ENCODE measurements around the gene COMMD1.

COMMD1 gene

DNA sequence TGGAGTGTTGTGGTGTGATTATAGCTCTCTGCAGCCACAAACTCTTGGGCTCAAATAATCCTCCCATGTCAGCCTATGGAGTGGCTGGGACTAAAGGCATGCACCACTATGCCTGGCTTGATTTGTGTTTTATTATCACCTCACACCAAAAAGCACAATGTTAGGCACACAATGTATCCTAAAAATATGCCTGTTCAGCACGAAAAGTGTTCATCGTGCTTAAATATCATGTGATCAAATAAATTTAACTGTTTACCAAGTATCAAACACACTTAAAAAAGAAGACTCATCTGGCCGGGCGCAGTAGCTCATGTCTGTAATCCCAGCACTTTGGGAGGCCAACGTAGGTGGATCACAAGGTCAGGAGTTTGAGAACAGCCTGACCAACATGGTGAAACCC lies 22.6 kb upstream of the COMMD1 start:
- no peak overlapping the region for H3K4me3 ChIP-seq (replicated peaks in 1 of 2; ENCODE audit: low read depth in 2 of 2, low read length in 2 of 2)
- TF ChIP-seq, protein P1, sequence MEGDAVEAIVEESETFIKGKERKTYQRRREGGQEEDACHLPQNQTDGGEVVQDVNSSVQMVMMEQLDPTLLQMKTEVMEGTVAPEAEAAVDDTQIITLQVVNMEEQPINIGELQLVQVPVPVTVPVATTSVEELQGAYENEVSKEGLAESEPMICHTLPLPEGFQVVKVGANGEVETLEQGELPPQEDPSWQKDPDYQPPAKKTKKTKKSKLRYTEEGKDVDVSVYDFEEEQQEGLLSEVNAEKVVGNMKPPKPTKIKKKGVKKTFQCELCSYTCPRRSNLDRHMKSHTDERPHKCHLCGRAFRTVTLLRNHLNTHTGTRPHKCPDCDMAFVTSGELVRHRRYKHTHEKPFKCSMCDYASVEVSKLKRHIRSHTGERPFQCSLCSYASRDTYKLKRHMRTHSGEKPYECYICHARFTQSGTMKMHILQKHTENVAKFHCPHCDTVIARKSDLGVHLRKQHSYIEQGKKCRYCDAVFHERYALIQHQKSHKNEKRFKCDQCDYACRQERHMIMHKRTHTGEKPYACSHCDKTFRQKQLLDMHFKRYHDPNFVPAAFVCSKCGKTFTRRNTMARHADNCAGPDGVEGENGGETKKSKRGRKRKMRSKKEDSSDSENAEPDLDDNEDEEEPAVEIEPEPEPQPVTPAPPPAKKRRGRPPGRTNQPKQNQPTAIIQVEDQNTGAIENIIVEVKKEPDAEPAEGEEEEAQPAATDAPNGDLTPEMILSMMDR (IDR thresholded peaks at IDR 0.05; ENCODE audit: low read depth, low read length) = no peak

DNA sequence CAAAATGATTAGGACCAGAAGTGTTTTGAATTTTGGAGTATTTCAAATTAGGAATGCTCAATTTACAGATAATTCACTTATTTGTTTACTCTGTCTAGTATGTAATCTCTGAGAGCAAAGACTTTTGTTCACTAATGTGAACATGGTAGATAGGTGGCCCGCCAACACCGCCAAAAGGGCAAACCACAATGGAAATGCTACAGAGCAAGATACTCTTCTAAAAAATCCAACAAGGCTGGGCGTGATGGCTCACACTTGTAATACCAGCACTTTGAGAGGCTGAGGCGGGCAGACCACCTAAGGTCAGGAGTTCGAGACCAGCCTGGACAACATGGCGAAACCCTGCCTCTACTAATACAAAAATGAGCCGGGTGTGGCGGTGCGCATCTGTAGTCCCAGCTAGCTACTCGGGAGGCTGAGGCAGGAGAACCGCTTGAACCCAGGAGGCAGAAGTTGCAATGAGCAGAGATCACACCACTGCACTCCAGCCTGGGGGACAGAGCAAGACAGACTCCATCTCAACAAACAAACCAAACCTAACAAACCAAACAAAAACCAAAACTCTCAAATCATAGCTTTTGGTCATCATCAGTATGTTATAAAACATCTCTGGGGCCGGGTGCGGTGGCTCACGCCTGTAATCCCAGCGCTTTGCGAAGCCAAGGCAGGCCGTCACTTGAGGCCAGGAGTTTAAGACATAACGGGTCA lies 19.4 kb upstream of the COMMD1 start:
- TF ChIP-seq, protein P1 (IDR thresholded peaks at IDR 0.05; ENCODE audit: low read depth, low read length) = no peak
- H3K4me3 ChIP-seq (replicated peaks in 1 of 2; ENCODE audit: low read depth in 2 of 2, low read length in 2 of 2) = no peak overlapping the region
- DNase-seq (ENCODE audit: low read depth in 2 of 2) = no peak

More for the DNA sequence above, 22.6 kb upstream of the COMMD1 start:
- no peak for DNase-seq (ENCODE audit: low read depth in 2 of 2)

DNA sequence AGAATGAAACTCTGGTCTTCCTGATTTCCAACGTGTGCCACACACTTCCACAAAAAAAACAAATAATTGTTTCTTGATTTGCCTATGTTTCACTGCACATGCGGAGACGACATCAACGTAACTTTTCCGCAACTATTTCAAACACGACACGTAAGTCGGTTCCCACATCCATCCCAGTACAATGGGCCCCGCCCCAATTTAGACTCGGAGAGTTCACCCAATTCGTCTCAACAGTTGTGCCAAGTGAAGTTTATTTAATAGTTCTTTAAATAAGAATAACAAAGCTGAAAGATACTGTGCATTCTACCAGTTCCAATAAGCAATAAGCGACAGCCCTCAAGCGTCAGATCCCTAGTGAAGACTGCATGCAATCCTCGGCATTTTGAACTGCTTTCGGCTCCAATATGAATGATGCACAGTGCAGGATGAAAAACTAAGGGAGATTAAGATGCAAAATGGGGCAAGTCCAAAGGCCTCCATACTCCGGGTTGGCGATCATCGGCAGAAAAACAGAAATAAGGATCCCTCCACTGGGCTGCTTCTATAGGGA lies 17.7 kb upstream of the COMMD1 start:
- DNase-seq (ENCODE audit: low read depth in 2 of 2) = peak; percentile 51 to 63
- TF ChIP-seq, protein P1 (IDR thresholded peaks at IDR 0.05; ENCODE audit: low read depth, low read length) = no peak
- peak overlapping the region; percentile 70 to 95 for H3K4me3 ChIP-seq (replicated peaks in 1 of 2; ENCODE audit: low read depth in 2 of 2, low read length in 2 of 2)

DNA sequence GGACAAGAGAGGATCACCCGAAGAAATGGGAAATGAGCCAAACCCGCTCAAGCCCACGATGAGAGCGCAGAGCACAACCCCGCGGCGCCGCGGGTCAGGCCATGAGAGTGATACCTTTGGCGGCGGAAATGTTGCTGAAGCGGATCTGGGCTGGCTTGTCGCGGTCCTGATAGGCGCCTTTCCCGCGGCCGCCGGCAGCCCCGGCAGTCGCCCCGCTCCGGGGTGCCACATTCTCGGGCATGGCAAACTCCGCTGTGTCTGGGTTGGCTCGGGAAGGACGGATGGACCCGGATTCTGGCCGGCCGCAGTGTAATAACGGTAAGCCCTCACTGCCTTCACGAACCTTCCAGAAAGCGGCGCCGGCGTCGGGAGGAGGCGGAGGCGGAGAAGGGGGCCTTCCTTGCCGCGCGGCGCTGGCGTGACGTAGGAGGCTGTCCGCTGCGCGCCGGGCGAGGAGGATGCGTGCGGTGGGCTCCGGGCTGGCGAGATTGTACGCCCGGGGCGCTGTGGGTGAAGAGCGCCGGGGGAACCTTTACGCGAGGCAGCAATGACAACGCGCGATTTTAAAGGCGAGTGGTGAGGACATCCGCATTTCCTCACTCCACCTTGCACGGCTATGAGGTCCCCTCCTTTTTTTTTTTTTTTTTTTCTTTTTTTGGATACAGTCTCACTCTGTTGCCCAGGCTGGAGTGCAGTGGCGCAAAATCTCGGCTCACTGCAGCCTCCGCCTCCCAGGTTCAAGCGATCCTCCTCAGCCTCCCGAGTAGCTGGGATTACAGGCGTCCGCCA lies 17.0 kb upstream of the COMMD1 start, which contains the start of gene CCT4:
CCT4 (minus strand) TSS at position 390 of the 789 bp plus-strand sequence; CDS start at position 241, 149 bp downstream.
- DNase-seq (ENCODE audit: low read depth in 2 of 2) = peak; percentile 90
- TF ChIP-seq, protein P1 (IDR thresholded peaks at IDR 0.05; ENCODE audit: low read depth, low read length) = no peak
- H3K4me3 ChIP-seq (replicated peaks in 1 of 2; ENCODE audit: low read depth in 2 of 2, low read length in 2 of 2) = peak within 1 kb of the TSS; percentile 70 to 95

DNA sequence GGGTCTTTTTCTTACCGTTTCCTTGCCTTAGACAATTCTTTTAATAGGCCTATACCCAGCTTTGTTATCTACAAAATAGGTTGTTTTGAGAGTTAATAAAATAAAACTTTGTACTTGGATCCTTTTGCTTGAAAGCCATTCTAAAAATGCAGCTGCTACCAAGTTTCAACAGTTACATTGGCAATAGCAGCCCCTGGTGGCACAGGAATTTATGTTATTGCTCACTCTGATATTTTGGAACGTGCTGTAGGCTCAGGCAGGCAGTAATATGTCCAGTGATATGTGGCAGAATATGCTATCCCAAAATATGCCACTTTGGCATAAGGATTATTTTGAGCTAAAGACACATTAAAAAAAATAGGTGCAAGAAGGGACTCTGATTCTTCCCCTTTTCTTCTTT lies 6.7 kb upstream of the COMMD1 start:
- H3K4me3 ChIP-seq (replicated peaks in 1 of 2; ENCODE audit: low read depth in 2 of 2, low read length in 2 of 2) = no peak overlapping the region
- TF ChIP-seq, protein P1 (IDR thresholded peaks at IDR 0.05; ENCODE audit: low read depth, low read length) = peak; percentile 56
- peak; percentile 38 to 44 for DNase-seq (ENCODE audit: low read depth in 2 of 2)

DNA sequence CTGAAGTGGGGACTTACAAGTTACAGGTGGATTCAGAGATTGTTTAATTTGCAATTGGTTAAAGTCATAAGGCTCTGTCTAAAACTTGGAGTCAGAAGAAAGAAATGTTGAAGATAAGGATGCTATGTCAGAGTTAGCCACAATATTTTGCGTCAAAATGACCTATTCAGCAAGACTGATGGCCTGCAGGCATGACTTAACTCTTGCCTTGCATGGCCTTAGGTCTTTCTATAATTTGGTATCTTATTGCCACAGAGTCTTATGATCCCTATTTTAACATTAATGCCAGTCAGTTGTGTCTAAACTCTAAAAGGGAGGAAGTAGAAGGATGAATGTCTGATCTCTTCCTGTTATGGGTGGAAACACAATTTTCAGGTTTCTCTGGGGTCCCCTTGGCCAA lies 5.2 kb upstream of the COMMD1 start:
- no peak overlapping the region for H3K4me3 ChIP-seq (replicated peaks in 1 of 2; ENCODE audit: low read depth in 2 of 2, low read length in 2 of 2)
- TF ChIP-seq, protein P1 (IDR thresholded peaks at IDR 0.05; ENCODE audit: low read depth, low read length) = no peak
- peak in 1 of 2 donors; percentile 5 for DNase-seq (ENCODE audit: low read depth in 2 of 2)
